ENCODE results near the gene PDPK1. TPM values are rescaled to one million over a fixed set of nuclear protein-coding genes. Genes with fewer than 3 reads are reported as not detected.
"Not testable (repeated sequence)": the region's sequence is repeated elsewhere in the genome, so short reads cannot be mapped to it uniquely, and the experiment has no call there.

Gene PDPK1
- total RNA-seq, 1 donor from 2014 or later: 12.8 TPM

GRCh38 chr16:2523801-2524231 is 14.0 kb upstream of the PDPK1 start:
- no peak for DNase-seq (ENCODE audit: low read depth in 2 of 2)

GRCh38 chr16:2524339-2524938 is 13.4 kb upstream of the PDPK1 start:
- DNase-seq (ENCODE audit: low read depth in 2 of 2): no peak

- DNase-seq (ENCODE audit: low read depth in 2 of 2): no peak
Measured at GRCh38 chr16:2526135-2526534, 11.7 kb upstream of the PDPK1 start.

GRCh38 chr16:2527071-2527783 is 10.6 kb upstream of the PDPK1 start:
- no peak for DNase-seq (ENCODE audit: low read depth in 2 of 2)

GRCh38 chr16:2527784-2528100 is 10.1 kb upstream of the PDPK1 start:
- DNase-seq (ENCODE audit: low read depth in 2 of 2): no peak

GRCh38 chr16:2528161-2529060 is 9.4 kb upstream of the PDPK1 start:
- no peak for DNase-seq (ENCODE audit: low read depth in 2 of 2)

GRCh38 chr16:2529061-2529931 is 8.5 kb upstream of the PDPK1 start:
- no peak for DNase-seq (ENCODE audit: low read depth in 2 of 2)

GRCh38 chr16:2529961-2530628 is 7.7 kb upstream of the PDPK1 start:
- DNase-seq (ENCODE audit: low read depth in 2 of 2): no peak

GRCh38 chr16:2530629-2531318 is 7.0 kb upstream of the PDPK1 start:
- DNase-seq (ENCODE audit: low read depth in 2 of 2): no peak

- no peak for DNase-seq (ENCODE audit: low read depth in 2 of 2)
Measured at GRCh38 chr16:2531371-2531695, 6.5 kb upstream of the PDPK1 start, which contains the start of gene CEMP1. TSS of gene CEMP1 (minus strand) at chr16:2531408. CDS start at chr16:2531073, 335 bp downstream.

- DNase-seq (ENCODE audit: low read depth in 2 of 2): peak; percentile 88 to 98
Measured at GRCh38 chr16:2531696-2532493, 5.9 kb upstream of the PDPK1 start.

GRCh38 chr16:2532494-2533141 is 5.2 kb upstream of the PDPK1 start:
- DNase-seq (ENCODE audit: low read depth in 2 of 2): peak in 1 of 2 donors; percentile 44

GRCh38 chr16:2533142-2533755 is 4.6 kb upstream of the PDPK1 start:
- DNase-seq (ENCODE audit: low read depth in 2 of 2): not testable (repeated sequence)

GRCh38 chr16:2533912-2534311 is 3.9 kb upstream of the PDPK1 start:
- no peak for DNase-seq (ENCODE audit: low read depth in 2 of 2)

- not testable (repeated sequence) for DNase-seq (ENCODE audit: low read depth in 2 of 2)
Measured at GRCh38 chr16:2534335-2534734, 3.5 kb upstream of the PDPK1 start.

- DNase-seq (ENCODE audit: low read depth in 2 of 2): no peak
Measured at GRCh38 chr16:2535625-2536013, 2.2 kb upstream of the PDPK1 start.

GRCh38 chr16:2539192-2539844 is 1.5 kb downstream of the PDPK1 start:
- not testable (repeated sequence) for DNase-seq (ENCODE audit: low read depth in 2 of 2)
